HL-60 (cell line): ENCODE measurements around the gene COPZ2.

ENCODE experiments used
- DNase-seq, 2 experiments: peaks; one replicate each; pipeline ENCODE4 v3.0.0-alpha.2; 2010 to 2020; ENCODE audit warnings: low read depth in 1 of 2, low spot score in 1 of 2
- H3K27ac ChIP-seq: fragments of 250-450 bp; sonication (Bioruptor Pico); replicated peaks from 2 replicates; pipeline ENCODE4 v1.5.1; 2020; ENCODE audit warnings: mild to moderate bottlenecking, moderate library complexity
- H3K27me3 ChIP-seq: fragments of 250-450 bp; sonication (Bioruptor Pico); 2 replicates; pipeline ENCODE4 v1.5.1; 2021; ENCODE audit warnings: mild to moderate bottlenecking, moderate library complexity; ENCODE audit not compliant: insufficient read depth, poor library complexity, severe bottlenecking
- H3K4me3 ChIP-seq: replicated peaks from 2 replicates; pipeline ENCODE4 v1.5.1; 2011; ENCODE audit warnings: mild to moderate bottlenecking, control low read depth, low read length; ENCODE audit not compliant: insufficient read depth
- CTCF ChIP-seq: IDR thresholded peaks from one replicate; pipeline ENCODE4 v1.5.1; 2011; ENCODE audit warnings: low read length, control low read depth, inconsistent platforms; ENCODE audit not compliant: insufficient read depth
- GABPA ChIP-seq: IDR thresholded peaks from 2 replicates; pipeline ENCODE4 v1.6.1; 2012; ENCODE audit warnings: low read depth
- POLR2AphosphoS5 ChIP-seq: IDR thresholded peaks from 2 replicates; pipeline ENCODE4 v1.6.1; 2012; ENCODE audit warnings: low read depth
- REST ChIP-seq: IDR thresholded peaks from 2 replicates; pipeline ENCODE4 v1.6.1; 2012; ENCODE audit warnings: low read depth; ENCODE audit not compliant: insufficient replicate concordance
- SPI1 ChIP-seq: IDR thresholded peaks from 2 replicates; pipeline ENCODE4 v1.6.1; 2012; ENCODE audit warnings: low read depth, mild to moderate bottlenecking, borderline replicate concordance

Gene COPZ2

GRCh38 chr17:47996201-47996600 lies 41.4 kb downstream of the COPZ2 start:
- H3K27ac ChIP-seq = no peak overlapping the region
- TF ChIP-seq POLR2AphosphoS5 = no peak
- TF ChIP-seq SPI1 = no peak
- no peak for TF ChIP-seq GABPA
- no peak for TF ChIP-seq CTCF
- no peak for TF ChIP-seq REST
- no peak overlapping the region for H3K4me3 ChIP-seq
- H3K27me3 ChIP-seq = no peaks in the 10 kb centered on the region
- DNase-seq = no peak

GRCh38 chr17:47995241-47995935 lies 42.2 kb downstream of the COPZ2 start:
- no peak for DNase-seq
- Histone ChIP-seq H3K4me3 (no peak overlapping the region), H3K27me3 (no peaks in the 10 kb centered on the region), H3K27ac (no peak overlapping the region)
- TF ChIP-seq POLR2AphosphoS5 = no peak
- TF ChIP-seq CTCF = no peak
- TF ChIP-seq GABPA = no peak
- no peak for TF ChIP-seq SPI1
- no peak for TF ChIP-seq REST

- no peak for DNase-seq
- H3K27me3 ChIP-seq = no peaks in the 10 kb centered on the region
- H3K4me3 ChIP-seq = no peak overlapping the region
- no peak overlapping the region for H3K27ac ChIP-seq
- TF ChIP-seq CTCF (no peak), SPI1 (no peak), GABPA (no peak), POLR2AphosphoS5 (no peak), REST (no peak)
Measured at GRCh38 chr17:47994724-47995123, 42.9 kb downstream of the COPZ2 start.
